Uterus (tissue), 4 donors: Measurements from ENCODE around the gene SHLD3. TPM values are rescaled to one million over a fixed set of nuclear protein-coding genes. Genes with fewer than 3 reads are reported as not detected.
"Not testable (repeated sequence)": the region's sequence is repeated elsewhere in the genome, so short reads cannot be mapped to it uniquely, and the experiment has no call there.

Source experiments
- DNase-seq, 2 donors: peaks; one replicate each; pipeline ENCODE4 v3.0.0-alpha.2; 2019 to 2020
- H3K27ac ChIP-seq, 2 donors: fragments of 200-600 bp; sonication (generic); 1 replicate in 1 of 2; 2 replicates in 1 of 2; pipeline ENCODE4 v1.5.1; 2016 to 2018
- H3K27me3 ChIP-seq, 2 donors: fragments of 200-600 bp; sonication (generic); one replicate each; pipeline ENCODE4 v1.5.1; 2018 to 2019; ENCODE audit warnings: control low read depth in 1 of 2
- H3K36me3 ChIP-seq, 2 donors: fragments of 200-600 bp; sonication (generic); one replicate each; pipeline ENCODE4 v1.5.1; 2019; ENCODE audit warnings: control low read depth in 1 of 2
- H3K4me1 ChIP-seq, 2 donors: fragments of 200-600 bp; sonication (generic); one replicate each; pipeline ENCODE4 v1.5.1; 2018 to 2019; ENCODE audit warnings: control low read depth in 1 of 2
- H3K4me3 ChIP-seq, 2 donors: fragments of 200-600 bp; sonication (generic); 1 replicate in 1 of 2; 2 replicates in 1 of 2; pipeline ENCODE4 v1.5.1; 2018 to 2019; ENCODE audit warnings: mild to moderate bottlenecking in 1 of 2
- H3K9me3 ChIP-seq, 2 donors: fragments of 200-600 bp; sonication (generic); one replicate each; pipeline ENCODE4 v1.5.1; 2019; ENCODE audit warnings: control low read depth in 1 of 2
- POLR2A ChIP-seq, 2 donors: fragments of 450-650 bp; IDR thresholded peaks; one replicate each; pipeline ENCODE4 v1.6.1; 2016; ENCODE audit warnings: antibody characterized with exemption in 2 of 2, mild to moderate bottlenecking in 1 of 2, moderate library complexity in 1 of 2
- intact Hi-C: fragments of 100-400 bp; cut with DNase I; formaldehyde crosslinking; loops from one replicate; pipeline ENCODE4 v1.15.1; 2023; ENCODE audit warnings: low total_unique reads
- total RNA-seq, 4 donors: library from RNA; depleted of rRNA in 3 of 4; stranded (reverse); fragments of >200 nt in 3 of 4; gene quantifications; one replicate each; pipeline versions ENCODE4 v1.1.0 to v1.2.4, GENCODE V29; 2014 to 2023
- TF ChIP-seq, protein P1 (sequence below), 4 experiments: fragments of 200-600 bp in 2 of 4; fragments of 450-650 bp in 2 of 4; sonication (generic) in 2 of 4; IDR thresholded peaks; one replicate each; pipeline ENCODE4 v1.5.1; 2016 to 2019; ENCODE audit warnings: antibody characterized with exemption in 4 of 4, mild to moderate bottlenecking in 2 of 4, moderate library complexity in 1 of 4
- donor health status: DM: yes; HTN: yes; CAD: no.

Gene SHLD3
- total RNA-seq, 4 donors from 2014 or later, result 0.77 to 5.6 (median 4.1) TPM

DNA sequence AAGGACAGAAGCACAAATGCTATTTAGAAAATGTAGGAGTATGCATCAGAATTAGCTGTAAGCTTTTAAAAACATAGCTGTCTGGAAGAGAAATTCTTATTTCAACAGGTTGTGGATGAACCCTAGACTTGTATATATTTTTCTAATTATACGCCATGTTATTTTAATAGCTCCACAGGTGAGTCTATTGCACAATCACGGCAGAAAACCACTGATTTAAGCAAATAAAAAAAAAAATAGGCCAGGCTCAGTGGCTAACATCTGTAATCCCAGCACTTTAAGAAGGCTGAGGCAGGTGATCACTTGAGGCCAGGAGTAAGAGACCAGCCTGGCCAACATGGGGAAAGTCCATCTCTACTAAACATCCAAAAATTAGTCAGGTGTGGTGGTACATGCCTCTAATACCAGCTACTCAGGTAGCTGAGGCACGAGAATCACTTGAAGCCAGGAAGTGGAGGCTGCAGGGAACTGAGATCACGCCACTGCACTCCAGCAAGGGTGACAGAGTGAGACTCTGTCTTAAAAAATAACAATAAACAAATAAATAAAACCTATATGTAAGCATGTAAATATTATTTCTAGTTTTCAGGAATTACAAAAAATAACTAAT is 12.4 kb upstream of the SHLD3 start:
- intact Hi-C loops, result no loop called here
- TF ChIP-seq, protein P1, sequence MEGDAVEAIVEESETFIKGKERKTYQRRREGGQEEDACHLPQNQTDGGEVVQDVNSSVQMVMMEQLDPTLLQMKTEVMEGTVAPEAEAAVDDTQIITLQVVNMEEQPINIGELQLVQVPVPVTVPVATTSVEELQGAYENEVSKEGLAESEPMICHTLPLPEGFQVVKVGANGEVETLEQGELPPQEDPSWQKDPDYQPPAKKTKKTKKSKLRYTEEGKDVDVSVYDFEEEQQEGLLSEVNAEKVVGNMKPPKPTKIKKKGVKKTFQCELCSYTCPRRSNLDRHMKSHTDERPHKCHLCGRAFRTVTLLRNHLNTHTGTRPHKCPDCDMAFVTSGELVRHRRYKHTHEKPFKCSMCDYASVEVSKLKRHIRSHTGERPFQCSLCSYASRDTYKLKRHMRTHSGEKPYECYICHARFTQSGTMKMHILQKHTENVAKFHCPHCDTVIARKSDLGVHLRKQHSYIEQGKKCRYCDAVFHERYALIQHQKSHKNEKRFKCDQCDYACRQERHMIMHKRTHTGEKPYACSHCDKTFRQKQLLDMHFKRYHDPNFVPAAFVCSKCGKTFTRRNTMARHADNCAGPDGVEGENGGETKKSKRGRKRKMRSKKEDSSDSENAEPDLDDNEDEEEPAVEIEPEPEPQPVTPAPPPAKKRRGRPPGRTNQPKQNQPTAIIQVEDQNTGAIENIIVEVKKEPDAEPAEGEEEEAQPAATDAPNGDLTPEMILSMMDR (IDR thresholded peaks at IDR 0.05), result no peak
- TF ChIP-seq POLR2A (IDR thresholded peaks at IDR 0.05), result no peak
- no peaks in the 10 kb centered on the region for H3K36me3 ChIP-seq
- H3K27ac ChIP-seq, result no peak overlapping the region
- no peak overlapping the region for H3K4me3 ChIP-seq
- no peaks in the 10 kb centered on the region for H3K9me3 ChIP-seq
- H3K4me1 ChIP-seq, result no peaks in the 10 kb centered on the region
- no peaks in the 10 kb centered on the region for H3K27me3 ChIP-seq
- no peak for DNase-seq

DNA sequence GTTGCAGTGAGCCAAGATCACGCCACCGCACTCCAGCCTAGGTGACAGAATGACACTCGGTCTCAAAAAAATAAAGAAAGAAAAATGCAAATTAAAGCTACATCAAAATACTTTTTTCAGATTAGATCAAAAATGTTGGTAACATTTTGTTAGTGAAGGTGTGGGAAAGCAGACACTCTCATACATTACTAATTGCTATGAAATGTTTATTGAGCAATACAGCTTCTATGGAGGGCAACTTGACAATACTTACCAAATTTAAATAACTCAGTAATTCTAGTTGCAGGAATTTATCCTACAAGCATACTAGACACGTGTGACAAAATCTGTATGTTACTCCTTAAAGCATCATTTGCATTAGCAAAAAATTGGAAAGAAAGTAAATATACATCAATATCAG is 4.8 kb upstream of the SHLD3 start:
- Histone ChIP-seq H3K4me3 (no peak overlapping the region), H3K27ac (no peak overlapping the region), H3K36me3 (no peaks in the 10 kb centered on the region), H3K9me3 (no peaks in the 10 kb centered on the region), H3K27me3 (no peaks in the 10 kb centered on the region), H3K4me1 (peaks cover 0 to 5% of the 10 kb centered on the region in 2 donors)
- no peak for DNase-seq
- TF ChIP-seq, protein P1 (IDR thresholded peaks at IDR 0.05), result no peak
- TF ChIP-seq POLR2A (IDR thresholded peaks at IDR 0.05), result no peak
- intact Hi-C loops, result no loop called here

DNA sequence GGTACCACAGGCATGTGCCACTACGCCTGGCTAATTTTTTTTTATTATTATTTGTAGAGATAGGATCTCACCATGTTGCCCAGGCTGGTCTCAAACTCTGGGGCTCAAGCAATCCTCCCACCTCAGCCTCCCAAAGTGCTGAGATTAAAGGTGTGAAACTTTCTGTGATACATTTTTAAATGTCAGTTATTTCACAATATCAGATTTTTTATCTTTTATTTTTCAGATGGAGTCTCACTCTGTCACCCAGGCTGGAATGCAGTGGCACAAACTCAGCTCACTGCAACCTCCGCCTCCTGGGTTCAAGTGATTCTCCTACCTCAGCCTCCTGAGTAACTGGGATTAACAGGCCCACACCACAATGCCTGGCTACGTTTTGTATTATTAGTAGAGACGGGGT is 2.9 kb upstream of the SHLD3 start:
- H3K36me3 ChIP-seq, H3K4me3 ChIP-seq, H3K27me3 ChIP-seq, H3K9me3 ChIP-seq, intact Hi-C loops, DNase-seq, H3K27ac ChIP-seq: not testable (repeated sequence)
- H3K4me1 ChIP-seq, result peaks cover 0 to 14% of the 10 kb centered on the region in 2 donors

DNA sequence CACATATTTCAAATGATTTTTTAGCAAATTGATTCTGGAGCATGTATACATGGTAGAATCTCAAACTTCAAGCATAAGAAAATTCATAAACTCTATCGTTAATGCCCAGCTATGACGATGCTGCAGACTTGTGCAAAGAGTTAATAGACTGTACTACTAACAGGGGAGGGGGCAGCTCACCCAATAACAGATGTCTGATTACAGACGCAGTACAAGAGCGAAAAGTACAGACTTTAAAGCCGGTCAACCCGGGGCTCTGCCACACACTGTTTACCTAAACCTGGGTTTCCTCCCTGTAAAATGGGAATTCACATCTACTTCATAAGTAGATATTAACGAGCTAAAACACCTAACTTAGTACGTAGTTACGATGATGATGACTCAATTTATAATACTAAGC is 1.3 kb upstream of the SHLD3 start:
- TF ChIP-seq, protein P1 (IDR thresholded peaks at IDR 0.05), result no peak
- TF ChIP-seq POLR2A (IDR thresholded peaks at IDR 0.05), result no peak
- peak overlapping the region; percentile 66 to 91 for H3K4me3 ChIP-seq
- H3K27me3 ChIP-seq, result no peaks in the 10 kb centered on the region
- intact Hi-C loops, result no loop called here
- DNase-seq, result no peak
- H3K27ac ChIP-seq, result peak overlapping the region; percentile 83 to 88
- H3K9me3 ChIP-seq, result no peaks in the 10 kb centered on the region
- no peaks in the 10 kb centered on the region for H3K36me3 ChIP-seq
- peaks cover 0 to 14% of the 10 kb centered on the region in 2 donors for H3K4me1 ChIP-seq

DNA sequence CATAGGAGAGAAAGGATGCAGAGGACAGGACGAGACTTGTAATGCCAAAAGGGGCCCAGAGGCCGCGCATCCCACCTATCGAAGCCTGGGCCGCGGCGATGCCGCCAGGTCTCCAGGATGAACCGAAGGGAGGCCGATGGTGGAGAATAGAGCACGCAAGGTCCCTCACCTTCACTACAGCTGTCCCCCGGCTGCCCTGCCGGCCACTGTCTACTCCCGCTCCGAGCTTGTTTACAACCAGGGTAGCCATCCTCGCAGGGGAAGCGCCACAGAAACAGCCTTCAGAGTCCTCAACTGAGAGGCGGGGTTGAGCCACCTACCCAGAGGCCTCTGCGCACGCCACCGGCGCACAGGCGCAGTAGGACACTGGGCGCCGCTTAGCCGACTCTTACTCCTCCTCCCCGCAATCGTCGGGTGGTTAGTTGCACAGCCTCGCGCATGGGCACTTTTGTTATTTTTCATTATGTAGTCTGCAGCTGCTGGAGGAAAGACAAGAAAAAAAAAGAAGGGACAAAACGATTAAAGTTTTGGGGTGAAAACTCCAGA is 729 bp upstream of the SHLD3 start, which contains the start of gene TRIM23:
Gene TRIM23, minus strand, starts transcription at position 309 of the 546 bp plus-strand sequence. Its CDS starts 59 bp downstream, at position 250.
- Histone ChIP-seq H3K4me1 (peaks cover 0 to 14% of the 10 kb centered on the region in 2 donors), H3K27ac (peak within 1 kb of the TSS; percentile 83 to 88), H3K4me3 (peak within 1 kb of the TSS; percentile 66 to 91), H3K36me3 (no peaks in the 10 kb centered on the region), H3K9me3 (no peaks in the 10 kb centered on the region), H3K27me3 (no peaks in the 10 kb centered on the region)
- intact Hi-C loops, result no loop called here
- TF ChIP-seq, protein P1 (IDR thresholded peaks at IDR 0.05), result no peak
- peak in 1 of 2 donors; percentile 28 for TF ChIP-seq POLR2A (IDR thresholded peaks at IDR 0.05)
- peak; percentile 89 to 90 for DNase-seq
